Osteocyte (in vitro differentiated cells): ENCODE results near the gene SRGAP1. TPM values are rescaled to one million over a fixed set of nuclear protein-coding genes. Genes with fewer than 3 reads are reported as not detected.
A peak's percentile ranks its signal among the peaks of the same experiment; 100 is the strongest.

ENCODE experiments used
- DNase-seq: peaks from one replicate; pipeline ENCODE4 v3.0.0; 2021; ENCODE audit warnings: mixed read lengths; ENCODE audit not compliant: unreplicated experiment; ENCODE audit errors: extremely low spot score
- H3K27ac Mint-ChIP-seq: one replicate; pipeline ENCODE4 v1.8.0; 2021; ENCODE audit warnings: mild to moderate bottlenecking, mixed read lengths; ENCODE audit not compliant: unreplicated experiment
- H3K27me3 Mint-ChIP-seq: one replicate; pipeline ENCODE4 v1.8.0; 2021; ENCODE audit warnings: mixed read lengths; ENCODE audit not compliant: unreplicated experiment
- H3K36me3 Mint-ChIP-seq: one replicate; pipeline ENCODE4 v1.8.0; 2021; ENCODE audit warnings: mixed read lengths; ENCODE audit not compliant: unreplicated experiment
- H3K4me1 Mint-ChIP-seq: one replicate; pipeline ENCODE4 v1.8.0; 2021; ENCODE audit warnings: mixed read lengths; ENCODE audit not compliant: unreplicated experiment
- H3K4me3 Mint-ChIP-seq: one replicate; pipeline ENCODE4 v1.8.0; 2021; ENCODE audit warnings: mild to moderate bottlenecking, moderate library complexity, mixed read lengths; ENCODE audit not compliant: unreplicated experiment
- H3K9me3 Mint-ChIP-seq: one replicate; pipeline ENCODE4 v1.8.0; 2021; ENCODE audit warnings: mixed read lengths; ENCODE audit not compliant: unreplicated experiment
- CTCF ChIP-seq: fragments of 200-600 bp; sonication (generic); IDR thresholded peaks from 2 replicates; pipeline ENCODE4 v1.5.0; 2021; ENCODE audit warnings: antibody characterized with exemption, mild to moderate bottlenecking, moderate library complexity
- total RNA-seq: library from RNA; stranded (reverse); gene quantifications from 2 replicates; pipeline ENCODE4 v1.2.1, GENCODE V29; 2021

Gene SRGAP1
- total RNA-seq, 1 donor from 2014 or later = 11.0 TPM

GRCh38 chr12:63889721-63890509 lies 45.4 kb downstream of the SRGAP1 start:
- Mint-ChIP-seq H3K9me3 (no peaks in the 10 kb centered on the region), H3K4me1 (peaks cover 2% of the 10 kb centered on the region), H3K27me3 (no peaks in the 10 kb centered on the region), H3K4me3 (no peak overlapping the region), H3K27ac (no peak overlapping the region), H3K36me3 (peaks cover 5% of the 10 kb centered on the region)
- no peak for TF ChIP-seq CTCF
- DNase-seq = no peak

GRCh38 chr12:63893170-63893569 lies 48.7 kb downstream of the SRGAP1 start:
- H3K4me3 Mint-ChIP-seq = no peak overlapping the region
- H3K27ac Mint-ChIP-seq = no peak overlapping the region
- TF ChIP-seq CTCF = no peak
- H3K27me3 Mint-ChIP-seq = no peaks in the 10 kb centered on the region
- DNase-seq = no peak
- H3K4me1 Mint-ChIP-seq = peaks cover 10% of the 10 kb centered on the region
- no peaks in the 10 kb centered on the region for H3K9me3 Mint-ChIP-seq
- no peaks in the 10 kb centered on the region for H3K36me3 Mint-ChIP-seq

- Mint-ChIP-seq H3K27ac (no peak overlapping the region), H3K36me3 (no peaks in the 10 kb centered on the region), H3K27me3 (no peaks in the 10 kb centered on the region), H3K4me3 (no peak overlapping the region), H3K9me3 (no peaks in the 10 kb centered on the region), H3K4me1 (peaks cover 10% of the 10 kb centered on the region)
- no peak for DNase-seq
- no peak for TF ChIP-seq CTCF
These were observed 49.6 kb downstream of the SRGAP1 start for GRCh38 chr12:63894132-63894531.

- Mint-ChIP-seq H3K36me3 (no peaks in the 10 kb centered on the region), H3K9me3 (no peaks in the 10 kb centered on the region), H3K27ac (no peak overlapping the region), H3K27me3 (no peaks in the 10 kb centered on the region), H3K4me1 (peaks cover 10% of the 10 kb centered on the region), H3K4me3 (no peak overlapping the region)
- TF ChIP-seq CTCF = no peak
- DNase-seq = no peak
These were observed 51.3 kb downstream of the SRGAP1 start for GRCh38 chr12:63895841-63896240.

GRCh38 chr12:63897931-63898330 lies 53.4 kb downstream of the SRGAP1 start:
- no peaks in the 10 kb centered on the region for H3K27me3 Mint-ChIP-seq
- H3K36me3 Mint-ChIP-seq = no peaks in the 10 kb centered on the region
- DNase-seq = no peak
- no peak for TF ChIP-seq CTCF
- H3K4me3 Mint-ChIP-seq = no peak overlapping the region
- peak overlapping the region; percentile 72 for H3K27ac Mint-ChIP-seq
- peaks cover 16% of the 10 kb centered on the region for H3K4me1 Mint-ChIP-seq
- H3K9me3 Mint-ChIP-seq = no peaks in the 10 kb centered on the region
